HCEC 1CT (cell line): ENCODE results near the gene CPAMD8.
"Not testable (repeated sequence)": the region's sequence is repeated elsewhere in the genome, so short reads cannot be mapped to it uniquely, and the experiment has no call there.

Experiments
- DNase-seq: peaks from one replicate; pipeline ENCODE4 v3.0.0-alpha.2; 2017

The CPAMD8 gene

GRCh38 chr19:16889883-16890460 is 136.6 kb downstream of the CPAMD8 start:
- no peak for DNase-seq

- DNase-seq, result no peak
Measured at GRCh38 chr19:16889366-16889882, 137.2 kb downstream of the CPAMD8 start.

GRCh38 chr19:16888629-16889365 is 137.8 kb downstream of the CPAMD8 start, which contains the start of gene F2RL3:
Gene F2RL3 (plus strand): TSS chr19:16888999. CDS start chr19:16889190, 191 bp downstream.
- DNase-seq, result no peak

GRCh38 chr19:16887353-16888265 is 139.0 kb downstream of the CPAMD8 start:
- DNase-seq, result no peak

GRCh38 chr19:16886305-16886880 is 140.2 kb downstream of the CPAMD8 start:
- DNase-seq, result no peak

GRCh38 chr19:16885166-16885565 is 141.4 kb downstream of the CPAMD8 start:
- DNase-seq, result no peak

- DNase-seq, result no peak
Measured at GRCh38 chr19:16883522-16883921, 143.1 kb downstream of the CPAMD8 start.

GRCh38 chr19:16882146-16882545 is 144.5 kb downstream of the CPAMD8 start:
- DNase-seq, result no peak

GRCh38 chr19:16880884-16881554 is 145.6 kb downstream of the CPAMD8 start:
- no peak for DNase-seq

- DNase-seq, result no peak
Measured at GRCh38 chr19:16878181-16878965, 148.2 kb downstream of the CPAMD8 start.

GRCh38 chr19:16877581-16877980 is 149.0 kb downstream of the CPAMD8 start:
- no peak for DNase-seq

GRCh38 chr19:16876904-16877361 is 149.7 kb downstream of the CPAMD8 start:
- no peak for DNase-seq

- no peak for DNase-seq
Measured at GRCh38 chr19:16875584-16876555, 150.7 kb downstream of the CPAMD8 start.

GRCh38 chr19:16874978-16875299 is 151.7 kb downstream of the CPAMD8 start:
- DNase-seq, result not testable (repeated sequence)

- DNase-seq, result no peak
Measured at GRCh38 chr19:16874250-16874977, 152.2 kb downstream of the CPAMD8 start.

- DNase-seq, result no peak
Measured at GRCh38 chr19:16873594-16873993, 153.0 kb downstream of the CPAMD8 start.

GRCh38 chr19:16872728-16873127 is 153.9 kb downstream of the CPAMD8 start:
- no peak for DNase-seq

- no peak for DNase-seq
Measured at GRCh38 chr19:16871871-16872270, 154.7 kb downstream of the CPAMD8 start.

- DNase-seq, result no peak
Measured at GRCh38 chr19:16869331-16869972, 157.2 kb downstream of the CPAMD8 start.
